ENCODE results near the gene EIF2B4.

DNA sequence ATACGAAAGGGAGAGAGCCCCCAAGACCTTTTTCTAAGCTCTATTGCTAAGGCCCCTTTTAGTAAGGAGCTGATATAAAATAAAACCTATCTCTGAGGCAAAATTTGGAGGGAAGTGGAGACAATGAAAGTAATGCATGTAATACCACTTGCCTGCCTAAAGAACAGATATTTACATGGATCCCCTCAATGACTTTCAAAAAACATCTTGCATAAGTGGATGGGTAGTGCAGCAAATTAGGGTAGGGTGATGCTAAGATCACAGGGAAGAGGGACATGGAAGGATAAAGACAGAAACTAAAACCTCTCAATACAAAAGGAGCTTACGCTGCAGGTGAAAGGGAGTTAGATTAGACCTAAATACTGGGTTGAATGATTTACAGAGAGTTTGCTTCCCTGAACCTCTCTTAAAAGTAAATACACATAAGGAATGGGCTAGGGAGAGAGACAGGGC lies 9.3 kb upstream of the EIF2B4 start:
- TF ChIP-seq POLR2A (IDR thresholded peaks at IDR 0.05; ENCODE audit: low read depth, low read length): no peak
- TF ChIP-seq POLR2AphosphoS5 (IDR thresholded peaks at IDR 0.05; ENCODE audit: low read depth, low read length): no peak
- no peak for TF ChIP-seq TAF1 (IDR thresholded peaks at IDR 0.05; ENCODE audit: borderline replicate concordance, low read depth, low read length)

Data from GM12892 (cell line).